HepG2 (cell line): Measurements from ENCODE around the gene POLR1E. TPM values are rescaled to one million over a fixed set of nuclear protein-coding genes. Genes with fewer than 3 reads are reported as not detected.

Source experiments
- ATF5 ChIP-seq: sonication (generic); formaldehyde crosslinking; IDR thresholded peaks from 2 replicates; pipeline ENCODE4 v1.4.0; 2020; ENCODE audit warnings: mild to moderate bottlenecking, low read depth, missing genetic modification reagents
- DRAP1 ChIP-seq: IDR thresholded peaks from 2 replicates; pipeline ENCODE4 v1.6.1; 2016; ENCODE audit warnings: missing genetic modification reagents, missing compliant biosample characterization
- E2F5 ChIP-seq: sonication (generic); formaldehyde crosslinking; conservative IDR thresholded peaks from 2 replicates; pipeline ENCODE4 v1.4.0; 2020; ENCODE audit warnings: missing genetic modification reagents
- IKZF1 ChIP-seq: fragments of 450-650 bp; IDR thresholded peaks from 2 replicates; pipeline ENCODE4 v1.7.1; 2016
- MXI1 ChIP-seq: IDR thresholded peaks from 3 replicates; pipeline ENCODE4 v1.6.1; 2012; ENCODE audit warnings: low read depth, low read length, inconsistent platforms, borderline replicate concordance
- NR0B2 ChIP-seq: sonication (generic); formaldehyde crosslinking; IDR thresholded peaks from 2 replicates; pipeline ENCODE4 v1.4.0; 2020; ENCODE audit warnings: mild to moderate bottlenecking, missing genetic modification reagents
- PAXIP1 ChIP-seq: sonication (generic); formaldehyde crosslinking; conservative IDR thresholded peaks from 2 replicates; pipeline ENCODE4 v1.4.0; 2020; ENCODE audit warnings: mild to moderate bottlenecking, missing genetic modification reagents, moderate library complexity
- SALL2 ChIP-seq: sonication (generic); formaldehyde crosslinking; IDR thresholded peaks from 2 replicates; pipeline ENCODE4 v1.8.1; 2023; ENCODE audit warnings: mild to moderate bottlenecking, missing genetic modification reagents, inconsistent platforms
- STAT6 ChIP-seq: sonication (generic); formaldehyde crosslinking; IDR thresholded peaks from 2 replicates; pipeline ENCODE4 v1.4.0; 2020; ENCODE audit warnings: missing genetic modification reagents, mild to moderate bottlenecking, borderline replicate concordance
- ZHX1 ChIP-seq: sonication (generic); formaldehyde crosslinking; IDR thresholded peaks from 2 replicates; pipeline ENCODE4 v1.8.1; 2022; ENCODE audit warnings: low read depth, mild to moderate bottlenecking, missing genetic modification reagents
- ZMAT3 ChIP-seq: sonication (generic); formaldehyde crosslinking; conservative IDR thresholded peaks from 2 replicates; pipeline ENCODE4 v1.7.0; 2021; ENCODE audit warnings: missing genetic modification reagents
- ZNF337 ChIP-seq: sonication (generic); formaldehyde crosslinking; IDR thresholded peaks from 2 replicates; pipeline ENCODE4 v1.5.1; 2020; ENCODE audit warnings: missing genetic modification reagents, low read depth, mild to moderate bottlenecking, borderline replicate concordance
- ZNF777 ChIP-seq: sonication (generic); formaldehyde crosslinking; IDR thresholded peaks from 2 replicates; pipeline ENCODE4 v1.4.0; 2020; ENCODE audit warnings: missing genetic modification reagents
- polyA plus RNA-seq, 8 experiments: library from polyadenylated mRNA; depleted of rRNA in 3 of 8; stranded (reverse) in 7 of 8; unstranded in 1 of 8; fragments of >200 nt; fragmentation: Illumina TruSeq in 4 of 8; extraction: Trizol in 4 of 8; gene quantifications; 2 replicates each; pipeline versions ENCODE4 v1.2.1 to v1.2.3, GENCODE V29; 2011 to 2016; ENCODE audit warnings: low read depth in 4 of 8, missing spikeins in 1 of 8, mixed read lengths in 1 of 8; ENCODE audit not compliant: insufficient read depth in 1 of 8
- total RNA-seq, 5 experiments: library from RNA; depleted of rRNA; stranded (reverse); fragments of >200 nt; fragmentation: Illumina TruSeq; extraction: Trizol; gene quantifications; 2 replicates each; pipeline ENCODE4 v1.2.3, GENCODE V29; 2016; ENCODE audit warnings: low read depth in 1 of 5

The POLR1E gene
- total and polyA plus RNA-seq, 2 of the 13 experiments (the other 11 are each of a cell fraction or from before 2014, with no cell fraction given), result 23.0 to 37.8 TPM

- TF ChIP-seq ZHX1 (CRISPR knock-in tag) (peak; percentile 6; the same call in 1 of the 2 replicates), DRAP1 (CRISPR knock-in tag) (peak; percentile 79), ZMAT3 (peak; percentile 58; the same call in 1 of the 2 replicates), NR0B2 (CRISPR knock-in tag) (no peak), ZNF337 (CRISPR knock-in tag) (no peak; the same call in 1 of the 2 replicates), E2F5 (CRISPR knock-in tag) (0 out of 2 replicates have a peak, but pooled peaks have one; percentile 5), PAXIP1 (CRISPR knock-in tag) (peak; percentile 13; the same call in 1 of the 2 replicates), MXI1 (peak; percentile 75; the same call in 2 of the 3 replicates), IKZF1 (no peak), ATF5 (CRISPR knock-in tag) (0 out of 2 replicates have a peak, but pooled peaks have one; percentile 62), ZNF777 (no peak), SALL2 (CRISPR knock-in tag) (0 out of 2 replicates have a peak, but pooled peaks have one; percentile 21), STAT6 (CRISPR knock-in tag) (no peak)
These were observed 20.3 kb upstream of the POLR1E start, which contains the start of gene ZBTB5 (continued) for GRCh38 chr9:37465249-37466036.
